Central memory CD4-positive, alpha-beta T cell (primary cell): ENCODE measurements around the gene SHISA9.

ENCODE experiments used
- DNase-seq: peaks from one replicate; pipeline ENCODE4 v3.0.0; 2022

Gene SHISA9

GRCh38 chr16:13081825-13082331, 180.5 kb downstream of the SHISA9 start:
- no peak for DNase-seq

GRCh38 chr16:13083681-13084080, 182.3 kb downstream of the SHISA9 start:
- DNase-seq, result no peak

DNA sequence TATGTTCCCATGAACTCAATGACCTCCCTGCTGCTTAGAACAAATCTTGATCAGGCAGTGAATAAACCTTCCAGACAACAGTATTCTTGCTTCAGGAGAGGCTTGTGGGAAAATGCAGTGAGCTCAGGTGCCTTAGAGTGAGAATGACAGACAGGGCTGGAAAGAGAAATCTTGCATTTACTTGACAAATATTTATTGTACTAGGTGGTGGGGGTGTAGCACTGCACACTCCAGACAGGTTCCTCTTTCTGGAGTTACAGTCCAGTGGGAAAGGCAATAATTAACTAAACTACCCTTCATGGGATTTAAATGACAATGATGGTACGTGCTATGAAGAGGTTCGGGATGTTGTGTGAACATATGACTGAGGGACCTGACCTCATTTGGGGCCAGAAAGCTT, 182.9 kb downstream of the SHISA9 start:
- DNase-seq, result no peak

- DNase-seq, result no peak
Measured at GRCh38 chr16:13093661-13094060, 192.3 kb downstream of the SHISA9 start.

DNA sequence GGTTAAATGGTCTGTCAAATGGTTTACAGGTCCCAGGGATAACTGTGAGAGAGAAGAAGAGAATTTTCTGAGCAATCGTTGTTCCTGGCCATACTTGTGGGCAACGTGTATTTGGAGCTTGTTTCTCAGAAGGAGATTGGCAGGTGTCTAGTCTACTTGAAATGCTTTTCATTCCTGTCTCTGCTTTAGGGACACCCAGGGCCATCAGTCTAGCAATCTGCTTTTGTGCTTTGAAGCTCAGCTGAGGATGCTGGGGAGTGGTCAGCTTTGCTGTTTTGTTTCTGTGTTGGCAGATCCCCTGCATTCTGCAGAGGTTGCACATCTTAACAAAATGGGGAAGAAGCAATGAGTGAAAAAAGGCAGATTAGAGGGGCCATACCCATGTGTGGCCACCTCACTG, 193.7 kb downstream of the SHISA9 start:
- DNase-seq, result no peak

DNA sequence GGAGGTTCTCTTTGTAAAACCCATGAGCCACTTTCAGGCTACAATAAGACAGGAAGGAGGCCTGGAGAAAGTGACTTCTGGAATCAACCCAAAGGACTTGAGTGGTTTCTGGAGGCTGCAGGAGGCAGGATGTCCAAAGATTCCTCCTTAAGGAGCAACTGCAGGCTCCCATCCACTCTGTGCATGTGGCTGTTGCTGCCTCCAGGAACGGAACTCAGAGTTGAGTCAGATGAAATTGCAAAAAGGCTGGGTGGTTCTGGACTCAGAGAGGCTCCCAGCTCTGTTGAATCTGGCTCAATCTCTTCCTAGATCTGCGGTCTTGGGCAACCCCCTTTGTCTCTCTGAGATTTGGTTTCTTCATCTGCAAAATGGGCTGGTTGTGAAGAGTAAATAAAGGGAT, 197.1 kb downstream of the SHISA9 start:
- DNase-seq, result no peak

GRCh38 chr16:13099822-13100221, 198.4 kb downstream of the SHISA9 start:
- no peak for DNase-seq

DNA sequence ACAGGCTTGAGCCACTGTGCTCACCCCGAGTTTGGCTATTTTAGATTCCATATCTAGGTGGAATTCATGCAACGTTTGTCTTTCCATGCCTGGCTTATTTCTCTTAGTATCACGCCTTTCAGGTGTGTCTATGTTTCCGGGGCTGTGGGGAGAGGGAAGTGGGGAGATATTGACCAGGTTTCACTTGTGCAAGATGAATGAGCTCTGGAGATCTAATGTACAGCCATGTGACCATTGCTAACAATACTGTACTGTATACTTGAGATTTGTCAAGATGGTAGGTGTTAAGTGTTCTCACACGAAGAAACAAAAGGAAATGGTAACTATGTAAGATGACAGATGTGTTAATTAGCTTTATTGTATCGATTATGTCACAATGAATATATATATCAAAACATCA, 199.6 kb downstream of the SHISA9 start:
- DNase-seq, result no peak

GRCh38 chr16:13101828-13102227, 200.4 kb downstream of the SHISA9 start:
- DNase-seq, result no peak

- DNase-seq, result no peak
Measured at GRCh38 chr16:13102401-13102800, 201.0 kb downstream of the SHISA9 start.

- DNase-seq, result no peak
Measured at GRCh38 chr16:13103831-13104530, 202.6 kb downstream of the SHISA9 start.

GRCh38 chr16:13104772-13105171, 203.4 kb downstream of the SHISA9 start:
- DNase-seq, result no peak

GRCh38 chr16:13105427-13105826, 204.0 kb downstream of the SHISA9 start:
- no peak for DNase-seq

DNA sequence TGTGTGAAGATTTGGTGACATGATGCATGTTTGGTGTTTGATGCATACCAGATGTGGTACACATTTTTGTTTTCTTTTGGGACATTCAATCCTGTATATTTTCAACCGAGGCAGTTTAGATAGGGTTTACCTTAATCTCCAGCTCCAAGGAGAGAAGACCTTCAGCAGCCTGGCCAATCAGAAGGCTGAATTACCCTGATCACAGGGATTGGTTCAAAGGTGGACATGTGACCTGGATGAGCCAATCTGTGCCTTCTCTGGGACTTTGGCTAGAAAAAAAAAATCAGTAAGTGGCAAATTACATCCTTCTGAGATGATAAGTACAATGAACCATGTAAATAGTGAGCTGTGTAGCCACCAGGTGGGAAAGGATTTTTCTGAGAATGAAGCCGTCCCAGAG, 205.1 kb downstream of the SHISA9 start:
- no peak for DNase-seq

GRCh38 chr16:13108126-13108525, 206.7 kb downstream of the SHISA9 start:
- DNase-seq, result no peak

DNA sequence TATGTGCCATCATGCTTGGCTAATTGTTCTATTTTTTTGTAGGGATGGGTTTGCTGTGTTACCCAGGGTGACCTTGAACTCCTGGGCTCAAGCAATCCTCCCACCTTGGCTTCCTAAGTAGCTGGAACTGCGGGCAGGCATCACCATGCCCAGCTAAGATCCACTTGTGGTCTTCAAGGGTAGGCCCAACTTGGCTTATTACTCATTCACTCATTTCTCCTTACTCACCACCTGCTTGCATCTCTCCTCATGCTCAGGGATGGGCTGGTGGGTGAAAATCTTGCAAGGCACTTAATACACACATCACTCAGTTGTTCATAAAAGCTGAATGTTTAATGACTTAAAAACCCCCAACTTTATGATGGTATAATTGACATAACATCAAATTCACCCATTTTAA, 207.8 kb downstream of the SHISA9 start:
- no peak for DNase-seq

GRCh38 chr16:13110124-13110796, 208.9 kb downstream of the SHISA9 start:
- DNase-seq, result no peak

- no peak for DNase-seq
Measured at GRCh38 chr16:13111747-13112146, 210.3 kb downstream of the SHISA9 start.

DNA sequence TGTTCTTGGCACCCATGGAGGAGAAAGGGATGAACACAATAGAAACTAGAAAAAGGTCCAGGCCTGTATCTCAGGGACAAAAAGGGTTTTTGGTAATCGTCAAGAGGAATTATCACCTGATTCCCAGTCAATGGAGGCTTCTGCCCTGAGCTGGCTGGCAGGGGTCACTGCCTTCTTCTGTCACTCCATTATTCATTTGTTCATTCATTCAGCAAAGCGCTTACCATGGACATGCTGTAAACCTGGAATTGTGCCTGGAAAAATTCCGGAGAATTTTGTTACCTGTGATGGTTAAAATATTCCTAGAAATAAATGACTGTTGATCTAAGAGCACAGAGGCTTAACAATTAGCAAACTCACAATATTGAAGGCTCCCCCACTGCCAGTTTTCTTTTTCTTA, 212.3 kb downstream of the SHISA9 start:
- no peak for DNase-seq

DNA sequence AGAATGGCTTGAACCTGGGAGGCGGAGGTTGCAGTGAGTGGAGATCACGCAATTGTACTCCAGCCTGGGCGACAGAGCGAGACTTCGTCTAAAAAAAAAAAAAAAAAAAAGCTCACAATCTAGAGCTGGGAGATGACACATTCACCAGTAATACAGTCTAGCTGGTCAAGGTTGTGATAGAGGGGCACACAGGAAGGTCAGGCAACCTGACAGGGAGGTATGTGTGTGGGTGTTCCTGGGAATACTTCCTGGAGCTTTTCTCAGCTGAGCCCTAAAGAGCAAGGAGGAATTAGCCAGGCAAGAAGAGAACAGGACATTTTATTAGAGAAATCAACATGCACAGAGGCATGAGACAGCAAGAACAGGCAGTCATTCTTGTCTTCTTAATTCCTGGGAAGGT, 216.7 kb downstream of the SHISA9 start:
- no peak for DNase-seq

- no peak for DNase-seq
Measured at GRCh38 chr16:13120091-13120490, 218.7 kb downstream of the SHISA9 start.

GRCh38 chr16:13120557-13120956, 219.2 kb downstream of the SHISA9 start:
- DNase-seq, result no peak

GRCh38 chr16:13123991-13124390, 222.6 kb downstream of the SHISA9 start:
- DNase-seq, result no peak

- DNase-seq, result no peak
Measured at GRCh38 chr16:13127144-13127543, 225.7 kb downstream of the SHISA9 start.

DNA sequence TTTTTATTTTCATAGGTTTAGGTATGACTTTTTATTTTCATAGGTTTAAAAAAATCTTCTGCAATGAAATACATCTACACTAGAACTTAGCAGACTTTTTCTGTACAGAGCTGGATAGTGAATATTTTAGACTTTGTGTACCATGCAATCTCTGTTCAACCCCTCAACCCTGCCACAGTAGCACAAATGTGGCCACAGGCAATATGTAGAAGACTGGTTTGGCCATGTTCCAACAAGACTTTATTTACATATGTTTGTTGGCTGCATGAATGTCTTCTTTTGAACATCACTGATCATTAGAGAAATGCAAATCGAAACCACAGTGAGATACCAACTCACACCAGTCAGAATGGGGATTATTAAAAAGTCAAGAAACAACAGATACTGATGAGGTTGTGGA, 229.2 kb downstream of the SHISA9 start:
- no peak for DNase-seq
